ENCODE data around the gene ASB15.
A peak's percentile ranks its signal among the peaks of the same experiment; 100 is the strongest.

ASB15 gene

DNA sequence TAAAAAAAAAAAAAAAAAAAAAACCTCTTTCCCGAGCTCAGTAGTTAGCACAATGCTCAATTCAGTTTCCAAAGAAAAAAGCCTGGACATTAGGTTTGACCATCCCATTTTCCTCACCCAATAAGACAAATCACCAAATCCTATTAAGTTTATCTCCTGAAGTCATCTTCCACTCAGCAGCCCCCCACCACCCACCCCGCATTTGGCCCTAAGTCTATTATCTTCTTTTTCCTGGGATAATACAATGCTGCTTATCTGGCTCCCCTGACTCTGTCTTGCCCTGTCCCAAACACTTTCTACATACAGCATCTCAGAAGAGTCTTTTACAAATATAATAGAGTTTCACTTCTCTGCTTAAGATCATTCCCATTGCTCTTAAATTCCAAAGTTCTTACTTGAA is 36.3 kb downstream of the ASB15 start:
- no peak for DNase-seq

GRCh38 chr7:123639631-123640030 is 38.0 kb downstream of the ASB15 start:
- DNase-seq: no peak

- no peak for DNase-seq
These were observed 39.0 kb downstream of the ASB15 start for GRCh38 chr7:123640583-123640982.

GRCh38 chr7:123641901-123642300 is 40.3 kb downstream of the ASB15 start:
- no peak for DNase-seq

GRCh38 chr7:123643495-123644441 is 42.1 kb downstream of the ASB15 start:
- DNase-seq: peak; percentile 18

DNA sequence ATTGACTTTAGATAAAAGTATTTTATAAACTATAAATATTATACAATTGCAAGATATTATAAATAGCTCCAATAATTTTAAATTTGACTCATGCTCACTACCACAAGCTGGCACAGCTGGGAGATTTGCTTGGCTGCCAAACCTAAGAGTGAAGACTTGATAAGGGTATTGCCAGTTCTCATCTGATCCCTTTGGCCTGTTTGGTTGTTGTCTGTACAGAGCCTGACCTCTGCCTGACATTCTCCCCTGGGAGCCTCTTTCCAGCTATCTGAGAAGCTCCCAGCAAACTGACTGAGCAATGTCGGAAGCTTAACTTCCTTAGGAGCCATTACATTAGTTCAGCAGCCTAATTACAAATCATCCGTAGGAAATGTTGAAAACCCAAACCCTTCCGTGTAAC is 43.9 kb downstream of the ASB15 start:
- no peak for DNase-seq

GRCh38 chr7:123647106-123647730 is 45.6 kb downstream of the ASB15 start:
- no peak for DNase-seq

DNA sequence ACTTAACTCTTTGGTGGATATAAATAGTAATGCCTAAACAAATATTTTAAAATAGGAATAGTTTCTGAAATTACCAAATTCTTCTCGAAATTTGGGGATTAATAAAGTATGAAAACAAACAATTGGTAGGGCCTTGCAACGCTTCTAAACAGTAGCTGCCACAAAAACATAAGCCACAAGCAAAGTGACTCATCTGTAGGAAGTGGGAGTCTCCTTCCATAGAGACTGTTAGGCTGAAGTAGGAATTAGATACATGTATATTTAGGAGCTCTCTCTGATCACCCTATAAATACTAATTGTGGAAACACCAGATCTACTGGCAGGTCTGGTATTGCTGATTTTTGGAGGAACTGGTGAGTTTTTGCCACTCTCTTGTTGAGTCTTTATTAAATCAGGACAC is 48.3 kb downstream of the ASB15 start:
- no peak for DNase-seq

DNA sequence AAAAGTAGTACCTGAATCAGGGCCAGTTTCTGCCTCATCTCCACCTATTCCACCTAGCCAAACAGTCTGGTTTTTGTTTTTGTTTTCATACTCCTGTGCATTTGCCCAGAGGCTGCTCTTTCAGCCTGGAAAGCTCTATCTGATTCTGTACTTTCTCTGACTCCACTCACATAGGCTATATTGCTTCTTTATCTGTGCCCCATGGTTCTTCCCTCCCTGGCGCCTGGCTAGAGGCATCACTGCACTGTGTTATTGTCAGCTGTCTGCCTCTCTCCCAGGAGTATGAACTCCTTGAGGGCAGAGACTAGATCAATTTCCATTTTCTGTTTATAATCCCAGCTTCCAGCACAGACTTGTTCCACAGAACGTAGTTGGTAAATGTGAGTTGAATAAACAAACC is 49.0 kb downstream of the ASB15 start:
- DNase-seq: no peak

- no peak for DNase-seq
These were observed 50.8 kb downstream of the ASB15 start for GRCh38 chr7:123652406-123652805.

- no peak for DNase-seq
These were observed 51.5 kb downstream of the ASB15 start for GRCh38 chr7:123653162-123653561.

GRCh38 chr7:123655614-123656013 is 54.0 kb downstream of the ASB15 start, which contains the start of gene LMOD2:
Gene LMOD2, plus strand, starts transcription at chr7:123655866. Its CDS starts 98 bp downstream, at chr7:123655964.
- no peak for DNase-seq

GRCh38 chr7:123656544-123657303 is 55.1 kb downstream of the ASB15 start:
- DNase-seq: no peak

DNA sequence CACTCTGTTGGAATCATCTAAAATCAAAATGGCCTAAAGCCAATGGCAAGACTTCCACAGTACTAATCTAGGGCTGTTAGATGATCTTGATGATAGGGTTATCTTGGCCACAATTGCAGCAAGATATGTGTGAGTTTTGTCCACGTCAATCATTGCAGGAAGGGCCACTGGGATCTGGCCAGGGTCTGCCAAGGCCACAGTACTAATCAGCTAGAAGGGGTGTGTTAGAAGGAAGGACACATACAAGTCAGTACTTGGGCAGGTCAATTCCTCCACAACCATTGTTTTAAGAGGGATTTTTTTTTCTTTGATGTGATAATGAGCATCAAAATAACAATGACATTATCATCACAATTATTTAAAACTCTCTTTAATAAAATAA is 55.7 kb downstream of the ASB15 start:
- no peak for DNase-seq

- no peak for DNase-seq
These were observed 56.4 kb downstream of the ASB15 start for GRCh38 chr7:123658023-123658422.

DNA sequence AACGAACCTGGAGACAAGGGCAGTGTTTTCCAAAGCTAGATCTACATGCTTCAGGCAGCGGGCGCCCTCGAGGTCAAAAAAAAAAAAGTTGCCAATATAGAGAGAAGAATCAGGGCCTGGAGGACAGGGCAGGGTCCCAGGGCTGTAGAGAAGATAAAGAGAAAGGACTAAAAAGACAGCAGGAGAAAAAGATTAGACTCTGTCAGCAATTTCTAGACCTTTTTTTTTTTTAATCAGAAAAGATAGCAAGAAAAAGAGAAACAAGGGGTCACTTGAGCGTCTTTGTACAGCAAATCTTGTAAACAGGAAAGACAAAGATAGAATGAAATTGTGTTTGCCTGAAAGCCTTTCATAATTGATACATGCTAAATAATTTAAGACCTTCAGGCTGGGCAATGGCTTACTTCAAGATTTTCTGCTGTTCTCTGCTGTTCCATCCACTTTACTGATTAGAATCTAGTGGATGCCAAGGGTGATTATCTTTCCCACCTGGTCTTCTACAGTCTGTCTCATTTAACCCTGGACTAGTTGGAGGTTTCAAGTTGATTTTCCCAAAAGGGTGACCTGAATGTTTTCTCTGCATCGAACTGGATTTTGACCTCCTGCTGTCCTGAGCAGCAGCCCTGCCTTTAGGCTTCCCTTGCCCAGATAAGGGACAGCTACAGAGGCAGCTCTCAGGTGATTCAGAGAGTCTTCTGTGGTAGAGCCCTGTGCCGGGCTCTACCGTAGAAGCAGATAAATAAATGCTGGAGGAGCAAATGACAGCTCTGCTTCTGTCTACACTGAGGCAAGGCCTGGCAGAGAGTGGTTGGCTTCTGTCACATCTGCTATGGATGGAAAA is 59.1 kb downstream of the ASB15 start:
- DNase-seq: no peak

DNA sequence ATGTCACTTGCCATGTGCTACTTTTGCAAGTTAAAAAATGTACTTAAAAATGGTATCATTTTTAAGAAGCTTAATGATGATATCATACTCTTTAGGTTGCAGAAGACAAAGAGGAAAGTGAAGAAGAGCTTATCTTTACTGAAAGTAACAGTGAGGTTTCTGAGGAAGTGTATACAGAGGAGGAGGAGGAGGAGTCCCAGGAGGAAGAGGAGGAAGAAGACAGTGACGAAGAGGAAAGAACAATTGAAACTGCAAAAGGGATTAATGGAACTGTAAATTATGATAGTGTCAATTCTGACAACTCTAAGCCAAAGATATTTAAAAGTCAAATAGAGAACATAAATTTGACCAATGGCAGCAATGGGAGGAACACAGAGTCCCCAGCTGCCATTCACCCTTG is 60.1 kb downstream of the ASB15 start:
- DNase-seq: no peak

- no peak for DNase-seq
These were observed 60.7 kb downstream of the ASB15 start for GRCh38 chr7:123662293-123662692.

DNA sequence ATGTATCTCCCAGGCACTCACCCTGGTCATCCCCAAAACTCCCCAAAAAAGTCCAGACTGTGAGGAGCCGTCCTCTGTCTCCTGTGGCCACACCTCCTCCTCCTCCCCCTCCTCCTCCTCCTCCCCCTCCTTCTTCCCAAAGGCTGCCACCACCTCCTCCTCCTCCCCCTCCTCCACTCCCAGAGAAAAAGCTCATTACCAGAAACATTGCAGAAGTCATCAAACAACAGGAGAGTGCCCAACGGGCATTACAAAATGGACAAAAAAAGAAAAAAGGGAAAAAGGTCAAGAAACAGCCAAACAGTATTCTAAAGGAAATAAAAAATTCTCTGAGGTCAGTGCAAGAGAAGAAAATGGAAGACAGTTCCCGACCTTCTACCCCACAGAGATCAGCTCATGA is 61.1 kb downstream of the ASB15 start:
- no peak for DNase-seq

- no peak for DNase-seq
These were observed 61.6 kb downstream of the ASB15 start for GRCh38 chr7:123663200-123663599.

DNA sequence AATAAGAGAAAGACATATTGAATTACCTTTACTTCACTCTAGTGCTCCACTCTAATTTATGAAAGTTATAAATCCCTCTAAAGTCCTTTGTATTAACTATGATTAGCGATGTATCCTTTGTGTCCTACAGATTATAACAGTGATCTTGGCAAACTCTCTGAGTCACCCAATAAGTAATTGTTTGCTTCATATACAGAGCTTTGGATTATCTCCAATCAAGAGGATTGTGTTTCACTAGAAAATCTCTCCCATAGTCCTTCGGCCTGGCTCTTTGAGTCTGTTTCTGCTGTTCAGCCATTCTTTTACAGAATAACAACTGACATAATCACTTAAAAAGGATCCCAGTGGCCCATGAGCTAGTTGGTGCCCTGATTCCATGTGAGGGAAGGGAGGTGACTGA is 63.5 kb downstream of the ASB15 start:
- peak; percentile 6 for DNase-seq

DNA sequence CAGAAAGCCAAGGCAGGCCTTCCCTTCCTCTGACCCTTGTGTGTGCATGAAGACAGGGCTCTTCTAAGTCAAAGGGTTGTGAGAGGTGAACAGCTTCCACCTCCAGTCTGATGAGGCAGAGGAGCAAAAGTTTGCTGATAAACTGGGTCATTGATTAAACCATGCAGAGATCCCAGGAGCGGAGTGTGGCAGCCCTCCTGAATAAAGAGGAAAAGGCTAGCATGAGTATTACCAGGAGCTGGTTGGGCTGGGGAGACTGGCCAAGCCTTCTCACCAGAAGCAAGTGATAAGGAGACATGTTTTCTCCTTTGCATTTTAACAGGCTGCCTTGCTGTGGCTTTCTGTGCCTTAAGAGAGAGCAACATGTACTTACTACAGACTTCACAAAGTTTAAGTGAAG is 64.3 kb downstream of the ASB15 start:
- DNase-seq: no peak

- no peak for DNase-seq
These were observed 64.9 kb downstream of the ASB15 start for GRCh38 chr7:123666492-123666891.

Measured in NCI-H1092 (cell line).